Measurements from ENCODE around the gene SLCO3A1. TPM values are rescaled to one million over a fixed set of nuclear protein-coding genes. Genes with fewer than 3 reads are reported as not detected.
"Not testable (repeated sequence)": the region's sequence is repeated elsewhere in the genome, so short reads cannot be mapped to it uniquely, and the experiment has no call there.

The SLCO3A1 gene
- total RNA-seq, 4 donors from 2014 or later: 23.1 to 62.8 (median 35.1) TPM

- intact Hi-C loops (cut with DNase I; ENCODE audit: low total_unique reads): no loop called here
- 60 to 66% methylated on average over 14 to 15 of the region's 15 CpGs for WGBS, 2 donors
- no peak for TF ChIP-seq POLR2A (IDR thresholded peaks at IDR 0.05)
- TF ChIP-seq CTCF (IDR thresholded peaks at IDR 0.05): no peak
- peak in 1 of 2 donors; percentile 72 for DNase-seq (ENCODE audit: low spot score in 2 of 2)
- no peak overlapping the region for H3K4me3 ChIP-seq (ENCODE audit: low read depth, poor library complexity, severe bottlenecking)
Observed at GRCh38 chr15:92059036-92059970, 205.8 kb downstream of the SLCO3A1 start.

GRCh38 chr15:92059971-92060311, 206.4 kb downstream of the SLCO3A1 start:
- DNase-seq (ENCODE audit: low spot score in 2 of 2); H3K4me3 ChIP-seq (ENCODE audit: low read depth, poor library complexity, severe bottlenecking); intact Hi-C loops (cut with DNase I; ENCODE audit: low total_unique reads): not testable (repeated sequence)
- WGBS, 2 donors: 66 to 69% methylated on average over 3 of the region's 3 CpGs

- WGBS, 2 donors: 92 to 96% methylated on average over 7 of the region's 7 CpGs
- peak in 1 of 2 donors; percentile 61 for DNase-seq (ENCODE audit: low spot score in 2 of 2)
- intact Hi-C loops (cut with DNase I; ENCODE audit: low total_unique reads): no loop called here
- no peak overlapping the region for H3K4me3 ChIP-seq (ENCODE audit: low read depth, poor library complexity, severe bottlenecking)
- TF ChIP-seq POLR2A (IDR thresholded peaks at IDR 0.05) (no peak), CTCF (IDR thresholded peaks at IDR 0.05) (no peak)
Observed at GRCh38 chr15:92061511-92062195, 208.1 kb downstream of the SLCO3A1 start.

- intact Hi-C loops (cut with DNase I; ENCODE audit: low total_unique reads): no loop called here
- TF ChIP-seq CTCF (IDR thresholded peaks at IDR 0.05) (no peak), POLR2A (IDR thresholded peaks at IDR 0.05) (no peak)
- peak in 1 of 2 donors; percentile 72 for DNase-seq (ENCODE audit: low spot score in 2 of 2)
- 80 to 89% methylated on average over 5 of the region's 5 CpGs for whole genome bisulfite sequencing, 2 donors
- H3K4me3 ChIP-seq (ENCODE audit: low read depth, poor library complexity, severe bottlenecking): no peak overlapping the region
Observed at GRCh38 chr15:92062505-92062904, 209.0 kb downstream of the SLCO3A1 start.

- intact Hi-C loops (cut with DNase I; ENCODE audit: low total_unique reads): no loop called here
- DNase-seq (ENCODE audit: low spot score in 2 of 2): no peak
- no peak for TF ChIP-seq POLR2A (IDR thresholded peaks at IDR 0.05)
- no peak for TF ChIP-seq CTCF (IDR thresholded peaks at IDR 0.05)
- no peak overlapping the region for H3K4me3 ChIP-seq (ENCODE audit: low read depth, poor library complexity, severe bottlenecking)
- WGBS, 2 donors: 77 to 85% methylated on average over 7 of the region's 7 CpGs
Observed at GRCh38 chr15:92068121-92068520, 214.6 kb downstream of the SLCO3A1 start.
